ENCODE measurements around the gene HECTD4.
A peak's percentile ranks its signal among the peaks of the same experiment; 100 is the strongest.
"Not testable (repeated sequence)": the region's sequence is repeated elsewhere in the genome, so short reads cannot be mapped to it uniquely, and the experiment has no call there.

Gene HECTD4

DNA sequence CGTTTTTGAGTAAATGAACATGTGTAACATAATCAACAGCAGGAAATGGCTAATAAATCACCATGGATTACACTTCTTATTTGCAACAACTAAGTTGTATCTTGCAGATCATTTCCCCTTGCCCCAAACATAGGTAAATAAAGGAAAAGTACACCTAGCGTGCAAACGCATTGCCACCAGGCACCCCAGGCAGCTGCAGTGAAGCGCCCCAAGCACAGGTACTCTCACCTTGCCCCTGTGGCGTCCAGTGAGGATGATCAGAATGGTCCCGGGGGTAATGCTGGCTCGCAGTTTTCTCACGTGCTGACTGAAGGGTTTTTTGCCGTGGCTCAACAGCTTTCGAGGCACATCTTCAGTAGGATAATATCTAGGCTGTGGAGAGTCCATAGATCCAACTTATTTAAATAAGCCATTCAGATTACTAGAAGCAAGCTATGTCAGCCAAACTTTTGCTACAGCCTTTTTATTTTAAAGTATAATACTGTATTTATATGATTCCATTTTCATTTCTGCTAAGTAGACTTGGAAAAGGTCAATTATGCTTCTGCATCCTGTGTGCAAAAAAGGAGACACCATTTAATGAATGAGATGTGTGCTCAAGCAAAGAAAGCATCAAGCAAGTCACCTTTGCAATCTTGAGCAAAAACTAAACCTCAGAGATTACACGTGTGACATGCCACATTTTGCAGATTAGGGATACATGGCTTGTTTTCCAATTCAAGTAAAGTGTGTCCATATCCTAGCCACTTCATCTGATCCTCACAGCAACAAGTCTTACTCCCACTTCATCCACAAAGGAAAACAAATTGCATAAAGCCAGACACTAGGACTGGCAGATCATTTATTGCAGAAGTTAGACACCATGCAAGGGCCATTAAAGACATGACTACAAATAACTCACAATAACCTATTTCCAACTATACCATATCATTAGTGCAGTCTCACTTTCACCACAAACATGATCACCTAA, 24.6 kb upstream of the HECTD4 start:
- DNase-seq, result no peak

DNA sequence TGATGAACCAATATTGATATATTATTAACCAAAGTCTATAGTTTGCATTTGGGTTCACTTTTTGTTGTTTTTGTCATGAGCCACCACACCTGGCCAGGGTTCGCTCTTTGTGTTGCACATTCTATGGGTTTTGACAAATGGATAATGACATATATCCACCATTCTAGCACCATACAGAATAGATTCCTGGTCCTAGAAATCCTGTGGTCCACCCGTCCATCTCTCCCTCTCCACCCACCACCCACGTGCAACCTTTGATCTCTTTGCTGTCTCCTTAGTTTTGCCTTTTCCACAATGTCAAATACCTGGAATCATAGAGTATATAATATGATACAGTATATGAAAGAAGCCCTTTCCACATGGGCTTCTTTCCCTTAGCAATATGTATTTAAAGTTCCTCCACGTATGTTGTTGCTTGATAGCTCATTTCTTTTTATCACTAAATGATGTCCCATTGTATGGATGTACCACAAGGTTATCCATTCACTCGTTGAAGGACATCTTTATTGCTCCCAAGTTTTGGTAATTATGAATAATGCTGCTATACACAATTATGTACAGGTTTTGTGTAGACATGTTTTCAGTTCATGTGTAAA, 19.8 kb upstream of the HECTD4 start:
- no peak for DNase-seq

GRCh38 chr12:112401054-112401453, 18.8 kb upstream of the HECTD4 start:
- DNase-seq, result no peak

DNA sequence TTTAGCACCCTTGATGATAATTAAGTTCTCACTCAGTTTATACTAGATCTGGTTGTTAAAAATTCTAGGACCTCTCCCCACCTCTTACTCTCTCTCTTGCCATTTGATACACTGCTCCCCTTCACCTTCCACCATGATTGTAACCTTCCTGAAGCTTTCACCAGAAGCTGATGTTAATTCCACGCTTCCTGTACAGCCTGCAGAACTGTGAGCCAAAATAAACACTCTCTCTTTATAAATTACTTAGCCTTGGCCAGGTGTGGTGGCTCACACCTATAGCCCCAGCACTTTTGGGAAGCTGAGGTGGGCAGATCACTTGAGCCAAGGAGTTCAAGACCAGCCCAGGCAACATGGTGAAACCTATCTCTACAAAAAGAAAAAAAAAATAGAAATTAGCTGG, 11.1 kb upstream of the HECTD4 start:
- DNase-seq, result no peak

- not testable (repeated sequence) for DNase-seq
These were observed 7.9 kb upstream of the HECTD4 start for GRCh38 chr12:112389922-112390654.

DNA sequence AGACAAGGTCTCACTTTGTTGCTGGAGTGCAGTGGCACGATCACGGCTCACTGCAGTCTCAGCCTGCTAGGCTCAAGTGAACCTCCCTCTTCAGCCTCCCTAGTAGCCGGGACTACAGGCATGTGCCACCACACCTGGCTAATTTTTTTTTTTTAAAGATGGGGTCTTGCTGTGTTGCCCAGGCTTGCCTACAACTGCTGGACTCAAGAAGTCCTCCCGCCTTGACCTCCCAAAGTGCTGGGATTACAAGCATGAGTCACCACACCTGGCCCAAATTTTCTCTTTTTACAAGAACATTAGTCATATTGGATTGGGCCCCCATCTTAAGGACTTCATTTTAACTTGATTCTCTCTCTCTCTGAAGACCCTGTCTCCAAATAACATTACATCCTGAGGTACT, 7.0 kb upstream of the HECTD4 start:
- no peak for DNase-seq

GRCh38 chr12:112386726-112387125, 4.5 kb upstream of the HECTD4 start:
- DNase-seq, result no peak

- DNase-seq, result no peak
These were observed 635 bp upstream of the HECTD4 start for GRCh38 chr12:112382866-112383265.

GRCh38 chr12:112381406-112381882, 787 bp downstream of the HECTD4 start:
- DNase-seq, result peak; percentile 18

DNA sequence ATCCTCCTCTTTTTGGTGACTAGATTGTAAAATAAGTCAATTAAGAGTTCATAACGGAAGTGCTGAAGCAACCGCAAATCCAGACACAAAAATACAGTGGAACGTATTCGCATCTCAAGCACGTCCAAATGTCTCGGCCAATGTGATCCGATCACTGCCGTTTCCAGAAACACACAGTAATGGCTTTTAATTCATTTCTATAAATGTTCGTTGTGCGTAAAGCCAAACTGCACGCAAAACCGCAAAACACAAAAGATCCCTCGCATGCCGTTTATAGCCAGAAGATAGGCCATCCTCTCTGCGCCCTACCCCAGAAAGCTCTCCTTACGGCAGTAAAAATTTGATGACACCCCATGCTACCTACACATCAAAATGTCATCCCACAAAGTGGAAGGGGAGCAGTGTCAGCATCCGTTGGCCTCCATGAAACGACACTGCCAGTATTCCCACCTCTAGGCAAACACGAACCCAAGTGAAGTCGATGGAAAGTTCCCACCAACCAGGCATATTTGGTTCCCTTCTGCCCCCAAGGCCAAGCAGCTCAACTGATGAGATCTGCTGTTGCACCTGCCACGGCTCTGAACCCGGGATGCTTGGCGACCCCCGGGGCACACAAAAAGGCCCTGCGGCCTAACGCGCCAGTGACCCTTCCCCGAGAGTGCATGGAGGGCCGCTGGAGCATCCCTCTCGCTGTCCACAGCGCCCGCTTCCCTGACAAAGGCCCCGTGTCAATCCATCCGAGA, 1.4 kb downstream of the HECTD4 start:
- DNase-seq, result no peak

GRCh38 chr12:112375105-112375504, 7.1 kb downstream of the HECTD4 start:
- no peak for DNase-seq

DNA sequence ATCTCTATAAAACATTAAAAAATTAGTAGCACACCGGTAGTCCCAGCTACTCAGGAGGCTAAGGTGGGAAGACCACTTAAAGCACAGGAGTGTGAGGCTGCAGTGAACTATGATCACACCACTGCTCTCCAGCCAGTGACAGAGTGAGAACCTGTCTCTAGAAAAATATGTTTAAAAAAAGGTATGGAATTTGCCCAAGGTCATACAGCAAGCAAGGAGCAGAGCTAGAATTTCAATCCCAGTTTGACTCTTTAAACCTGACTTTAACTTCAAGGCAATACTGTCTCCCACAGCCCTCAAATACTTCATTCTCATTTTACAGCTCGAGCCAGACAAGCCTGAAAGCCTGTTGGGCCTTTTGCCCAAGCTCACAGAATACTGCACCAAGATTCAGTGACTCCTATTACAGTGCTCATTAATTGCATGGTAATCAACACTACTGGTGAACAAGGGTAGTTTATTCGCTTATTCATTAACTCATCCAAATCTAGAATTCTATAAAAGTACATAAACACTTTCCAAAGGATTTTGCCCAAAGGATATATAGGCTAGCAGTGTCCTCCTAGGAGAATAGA, 8.0 kb downstream of the HECTD4 start:
- no peak for DNase-seq

DNA sequence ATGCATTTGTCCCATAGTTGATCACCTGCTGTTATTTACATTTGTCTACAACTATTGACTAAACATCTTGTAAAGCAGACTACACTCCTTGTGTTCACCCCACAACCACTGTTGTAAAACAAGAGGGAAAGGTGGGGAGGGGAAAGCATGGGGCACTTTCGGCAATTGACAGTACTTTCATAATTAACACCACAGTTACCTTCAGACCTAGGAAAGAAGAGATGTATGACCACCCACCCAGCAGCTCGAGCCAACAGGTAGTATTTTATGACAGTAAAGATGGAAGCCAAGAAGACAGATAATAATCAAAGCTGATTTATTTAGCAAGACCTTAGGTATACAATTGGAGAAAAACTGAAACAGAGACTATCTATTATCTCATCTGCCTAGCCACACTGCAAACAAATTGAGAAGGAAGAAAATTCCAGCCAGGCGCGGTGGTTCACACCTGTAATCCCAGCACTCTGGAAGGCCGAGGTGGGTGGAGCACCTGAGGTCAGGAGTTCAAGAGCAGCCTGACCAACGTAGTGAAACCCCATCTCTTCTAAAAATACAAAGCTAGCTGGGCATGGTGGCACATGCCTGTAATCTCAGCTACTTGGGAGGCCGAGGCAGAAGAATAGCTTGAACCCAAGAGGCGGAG, 11.2 kb downstream of the HECTD4 start:
- no peak for DNase-seq

GRCh38 chr12:112370199-112370598, 12.0 kb downstream of the HECTD4 start:
- DNase-seq, result no peak

GRCh38 chr12:112368856-112369255, 13.4 kb downstream of the HECTD4 start:
- DNase-seq, result no peak

DNA sequence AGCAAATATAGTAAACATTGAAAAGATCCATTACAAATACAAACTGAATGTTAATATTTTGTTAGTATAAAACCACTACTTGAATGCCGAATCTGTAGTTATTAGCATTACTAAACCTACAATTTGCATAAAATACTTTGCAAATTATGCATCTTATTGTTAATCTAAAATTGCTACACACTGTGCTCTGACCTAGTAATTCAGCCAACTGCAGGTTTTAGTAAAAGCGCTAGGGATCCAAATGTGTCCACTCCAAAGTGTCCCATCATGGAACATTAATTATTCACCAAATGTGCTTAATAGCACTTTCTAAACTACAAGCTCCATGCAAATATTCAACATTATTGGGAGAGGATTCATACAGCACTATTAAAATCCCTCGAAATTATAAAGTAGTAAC, 14.3 kb downstream of the HECTD4 start:
- DNase-seq, result no peak

DNA sequence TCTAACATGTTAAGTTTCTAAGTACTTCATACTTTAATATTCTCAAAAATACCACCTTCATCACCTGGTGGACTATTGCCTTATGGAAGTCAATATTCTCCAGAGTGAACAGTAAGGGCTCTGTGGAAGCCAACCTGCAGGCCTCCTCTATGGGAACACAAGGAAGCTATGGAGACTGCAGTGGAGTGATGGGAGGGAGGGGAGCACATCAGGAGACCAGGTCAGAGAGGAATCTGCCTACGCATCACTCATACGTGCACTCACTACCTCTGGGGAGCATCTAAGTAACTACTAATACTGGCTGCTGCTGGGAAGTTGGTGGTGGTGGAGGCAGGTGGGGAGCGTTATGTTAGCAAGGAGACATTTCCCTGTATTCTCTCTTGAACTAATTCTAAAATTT, 19.9 kb downstream of the HECTD4 start:
- DNase-seq, result no peak

DNA sequence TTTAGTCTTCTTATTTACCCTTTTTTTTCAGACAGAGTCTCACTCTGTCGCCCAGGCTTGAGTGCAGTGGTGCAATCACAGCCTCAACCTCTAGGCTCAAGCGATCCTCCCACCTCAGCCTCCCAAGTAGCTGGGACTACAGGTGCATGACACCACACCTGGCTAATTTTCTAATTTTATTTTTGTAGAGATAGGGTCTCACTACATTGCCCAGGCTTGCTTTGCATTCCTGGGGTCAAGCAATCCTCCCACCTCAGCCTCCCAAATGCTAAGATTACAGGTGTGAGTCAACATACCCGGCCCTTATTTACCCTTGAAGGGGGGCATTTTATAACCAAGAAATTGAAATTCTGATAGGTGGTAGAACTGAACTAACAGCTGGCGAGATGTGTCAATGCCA, 21.0 kb downstream of the HECTD4 start:
- DNase-seq, result no peak

GRCh38 chr12:112359290-112359689, 22.9 kb downstream of the HECTD4 start:
- no peak for DNase-seq

- no peak for DNase-seq
These were observed 25.0 kb downstream of the HECTD4 start for GRCh38 chr12:112357214-112357613.

DNA sequence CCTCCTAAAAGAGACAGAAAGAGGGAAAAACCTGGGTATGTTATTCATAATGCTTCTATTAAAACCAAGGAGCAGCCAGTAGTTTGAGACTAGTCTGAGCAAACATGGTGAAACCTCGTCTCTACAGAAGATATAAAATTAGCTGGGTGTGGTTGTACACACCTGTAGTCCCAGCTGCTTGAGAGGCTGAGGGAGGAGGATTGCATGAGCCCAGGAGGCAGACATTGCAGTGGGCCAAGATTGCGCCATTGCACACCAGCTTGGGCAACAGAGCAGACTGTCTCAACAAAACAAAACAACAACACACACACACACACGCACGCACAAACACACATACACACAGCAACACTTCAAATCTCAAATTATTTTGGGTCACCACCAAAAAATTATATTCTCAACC, 27.8 kb downstream of the HECTD4 start:
- DNase-seq, result no peak

DNA sequence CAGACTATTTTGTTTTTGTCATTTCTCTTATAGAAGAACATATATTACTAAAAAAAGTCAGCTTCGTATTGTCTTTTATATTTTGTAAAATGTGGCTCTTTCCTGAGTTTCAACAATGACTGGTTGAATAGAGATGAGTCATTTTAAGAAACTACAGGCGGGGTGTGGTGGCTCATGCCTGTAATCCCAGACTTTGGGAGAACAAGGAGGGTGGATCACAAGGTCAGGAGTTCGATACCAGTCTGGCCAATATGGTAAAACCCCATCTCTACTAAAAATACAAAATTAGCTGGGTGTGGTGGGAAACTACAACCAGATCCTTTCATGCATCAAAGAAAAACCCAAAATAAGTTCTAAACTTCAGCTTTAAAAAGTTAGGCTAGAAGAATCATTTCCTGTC, 28.8 kb downstream of the HECTD4 start:
- DNase-seq, result peak; percentile 21
